Hair follicle dermal papilla cell (primary cell): ENCODE data around the gene RPL10A. TPM values are rescaled to one million over a fixed set of nuclear protein-coding genes. Genes with fewer than 3 reads are reported as not detected.

Experiments
- small RNA-seq: library from RNA; depleted of rRNA; stranded (forward); fragments of <200 nt; gene quantifications from one replicate; pipeline ENCODE3, GENCODE V24; 2012
- total RNA-seq: library from RNA; depleted of rRNA; stranded (reverse); fragments of >200 nt; gene quantifications from 2 replicates; pipeline ENCODE4 v1.2.3, GENCODE V29; 2012

The RPL10A gene
- total RNA-seq, result 850 and 964 TPM in 2 replicates

GRCh38 chr6:35468181-35468979, at the start of gene RPL10A:
TSS of gene RPL10A (plus strand) at chr6:35468401. CDS start at chr6:35468435, 34 bp downstream.

GRCh38 chr6:35452183-35453090, 15.8 kb upstream of the RPL10A start, which contains the start of gene FANCE:
TSS of gene FANCE (plus strand) at chr6:35452338. CDS start at chr6:35452546, 208 bp downstream.

DNA sequence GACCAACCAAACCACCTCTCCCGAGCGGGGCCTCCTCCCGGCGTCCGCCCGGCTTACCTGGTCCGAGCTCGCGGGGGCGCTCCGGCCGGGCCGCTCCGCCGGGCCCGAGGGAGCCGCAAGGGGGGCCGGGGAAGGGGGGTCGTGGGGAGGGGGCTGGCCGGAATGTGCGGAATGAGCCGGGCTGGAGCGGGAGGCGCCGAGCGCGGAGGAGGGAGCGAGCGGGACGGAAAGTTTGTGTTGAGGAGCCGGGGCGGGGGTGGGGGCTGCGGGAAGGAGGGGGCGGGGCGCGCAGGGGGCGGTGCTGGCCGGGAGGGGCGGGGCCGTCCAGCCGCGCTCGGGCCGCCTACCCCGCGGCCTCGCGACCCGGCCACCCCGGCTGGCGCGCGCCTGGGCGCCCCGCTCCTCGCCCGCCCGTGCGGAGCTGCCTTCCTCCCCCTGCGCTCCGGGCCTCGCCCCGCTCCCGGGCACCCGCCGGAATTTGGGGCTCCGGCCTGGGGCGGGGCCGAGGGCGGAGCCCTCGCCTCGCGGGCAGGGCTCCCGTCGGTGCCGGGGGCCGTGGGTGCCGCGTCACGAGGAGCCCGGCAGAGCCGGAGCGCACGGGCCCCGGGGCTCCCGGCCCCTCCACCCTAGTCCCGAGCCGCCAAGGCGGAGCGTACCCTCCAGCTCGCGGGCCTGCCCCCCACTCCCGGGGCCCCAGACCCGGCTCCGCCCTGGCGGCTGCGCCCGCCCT, 28.8 kb downstream of the RPL10A start, which contains the start of gene TEAD3:
Gene TEAD3 (minus strand): TSS at position 239 of the 730 bp plus-strand sequence.

GRCh38 chr6:35512740-35513139, 44.5 kb downstream of the RPL10A start, which contains the start of gene TULP1:
TSS of gene TULP1 (minus strand) at chr6:35512896. CDS start at chr6:35512858, 38 bp downstream.

Small RNAs within 50 kb of the gene (small RNA-seq; reads per million reads assigned to genes)
- 2.1 reads per million, percentile 49 among the genes with 10 or more reads in this experiment for gene MIR7111

Other genes starting within 250 kb of the RPL10A start
- gene ZNF76, start 208.7 kb upstream of the RPL10A start, total RNA-seq, result 23.4 and 27.4 TPM in 2 replicates
- 0.12 and 0.81 TPM in 2 replicates for gene DEF6, start 170.6 kb upstream of the RPL10A start, total RNA-seq
- gene PPARD, start 125.8 kb upstream of the RPL10A start, total RNA-seq, result 11.2 and 14.0 TPM in 2 replicates
- 7.5 and 9.6 TPM in 2 replicates for gene FANCE, start 16.1 kb upstream of the RPL10A start, total RNA-seq
- 16.0 and 18.3 TPM in 2 replicates for gene TEAD3, start 28.7 kb downstream of the RPL10A start, total RNA-seq
- not detected in 2 replicates for gene TULP1, start 44.5 kb downstream of the RPL10A start, total RNA-seq
- gene FKBP5, start 220.5 kb downstream of the RPL10A start, total RNA-seq, result 3.2 and 3.4 TPM in 2 replicates